H1 (cell line): ENCODE results near the gene PCGF6. TPM values are rescaled to one million over a fixed set of nuclear protein-coding genes. Genes with fewer than 3 reads are reported as not detected.

Experiments used
- SIRT6 ChIP-seq: IDR thresholded peaks from one replicate; pipeline ENCODE4 v1.7.1; 2012; ENCODE audit warnings: low read length, inconsistent platforms
- SRF ChIP-seq: IDR thresholded peaks from 2 replicates; pipeline ENCODE4 v1.6.1; 2011; ENCODE audit warnings: mild to moderate bottlenecking, low read depth, low read length, moderate library complexity
- polyA plus RNA-seq, 7 experiments: library from polyadenylated mRNA; depleted of rRNA in 3 of 7; stranded (reverse) in 5 of 7; unstranded in 2 of 7; fragments of >200 nt in 5 of 7; fragments of 200-250 nt in 2 of 7; gene quantifications; 1 replicate in 5 of 7; 2 replicates in 1 of 7; 4 replicates in 1 of 7; pipeline versions ENCODE4 v1.2.1 to v1.2.3, GENCODE V29; 2011 to 2013; ENCODE audit warnings: missing spikeins in 2 of 7, mixed read lengths in 2 of 7
- total RNA-seq: library from RNA; stranded (reverse); fragmentation: NEBNext Ultra II Directional; extraction: Animal tissue kit (Norgen Biotek cat#: 25700); gene quantifications from 2 replicates; pipeline ENCODE4 v1.2.1, GENCODE V29; 2021
- TF ChIP-seq, protein P1 (sequence below): fragments of 300-600 bp; sonication (generic); IDR thresholded peaks from 2 replicates; pipeline ENCODE4 v1.7.1; 2012; ENCODE audit warnings: low read length, moderate library complexity, mild to moderate bottlenecking, inconsistent platforms; ENCODE audit not compliant: insufficient replicate concordance

Gene PCGF6
- total and polyA plus RNA-seq, 2 of the 8 experiments (the other 6 are each of a cell fraction or from before 2014, with no cell fraction given) = 6.9 to 18.6 TPM

DNA sequence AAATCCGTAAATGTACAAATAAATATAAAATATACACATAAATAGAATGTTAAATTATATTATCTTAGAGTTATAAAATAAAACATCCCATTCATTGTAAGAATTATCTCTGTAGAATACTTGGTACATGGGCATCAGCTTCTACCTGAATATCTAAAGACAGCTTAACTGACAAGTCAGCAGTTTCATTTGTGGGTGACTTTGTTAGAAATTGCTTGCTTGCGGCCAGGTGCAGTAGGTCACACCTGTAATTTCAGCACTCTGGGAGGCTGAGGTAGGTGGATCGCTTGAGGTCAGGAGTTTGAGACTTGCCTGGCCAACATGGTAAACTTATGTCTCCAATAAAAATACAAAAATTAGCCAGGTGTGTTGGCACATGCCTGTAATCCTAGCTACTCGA is 14.6 kb downstream of the PCGF6 start (continued):
- TF ChIP-seq, protein P1, sequence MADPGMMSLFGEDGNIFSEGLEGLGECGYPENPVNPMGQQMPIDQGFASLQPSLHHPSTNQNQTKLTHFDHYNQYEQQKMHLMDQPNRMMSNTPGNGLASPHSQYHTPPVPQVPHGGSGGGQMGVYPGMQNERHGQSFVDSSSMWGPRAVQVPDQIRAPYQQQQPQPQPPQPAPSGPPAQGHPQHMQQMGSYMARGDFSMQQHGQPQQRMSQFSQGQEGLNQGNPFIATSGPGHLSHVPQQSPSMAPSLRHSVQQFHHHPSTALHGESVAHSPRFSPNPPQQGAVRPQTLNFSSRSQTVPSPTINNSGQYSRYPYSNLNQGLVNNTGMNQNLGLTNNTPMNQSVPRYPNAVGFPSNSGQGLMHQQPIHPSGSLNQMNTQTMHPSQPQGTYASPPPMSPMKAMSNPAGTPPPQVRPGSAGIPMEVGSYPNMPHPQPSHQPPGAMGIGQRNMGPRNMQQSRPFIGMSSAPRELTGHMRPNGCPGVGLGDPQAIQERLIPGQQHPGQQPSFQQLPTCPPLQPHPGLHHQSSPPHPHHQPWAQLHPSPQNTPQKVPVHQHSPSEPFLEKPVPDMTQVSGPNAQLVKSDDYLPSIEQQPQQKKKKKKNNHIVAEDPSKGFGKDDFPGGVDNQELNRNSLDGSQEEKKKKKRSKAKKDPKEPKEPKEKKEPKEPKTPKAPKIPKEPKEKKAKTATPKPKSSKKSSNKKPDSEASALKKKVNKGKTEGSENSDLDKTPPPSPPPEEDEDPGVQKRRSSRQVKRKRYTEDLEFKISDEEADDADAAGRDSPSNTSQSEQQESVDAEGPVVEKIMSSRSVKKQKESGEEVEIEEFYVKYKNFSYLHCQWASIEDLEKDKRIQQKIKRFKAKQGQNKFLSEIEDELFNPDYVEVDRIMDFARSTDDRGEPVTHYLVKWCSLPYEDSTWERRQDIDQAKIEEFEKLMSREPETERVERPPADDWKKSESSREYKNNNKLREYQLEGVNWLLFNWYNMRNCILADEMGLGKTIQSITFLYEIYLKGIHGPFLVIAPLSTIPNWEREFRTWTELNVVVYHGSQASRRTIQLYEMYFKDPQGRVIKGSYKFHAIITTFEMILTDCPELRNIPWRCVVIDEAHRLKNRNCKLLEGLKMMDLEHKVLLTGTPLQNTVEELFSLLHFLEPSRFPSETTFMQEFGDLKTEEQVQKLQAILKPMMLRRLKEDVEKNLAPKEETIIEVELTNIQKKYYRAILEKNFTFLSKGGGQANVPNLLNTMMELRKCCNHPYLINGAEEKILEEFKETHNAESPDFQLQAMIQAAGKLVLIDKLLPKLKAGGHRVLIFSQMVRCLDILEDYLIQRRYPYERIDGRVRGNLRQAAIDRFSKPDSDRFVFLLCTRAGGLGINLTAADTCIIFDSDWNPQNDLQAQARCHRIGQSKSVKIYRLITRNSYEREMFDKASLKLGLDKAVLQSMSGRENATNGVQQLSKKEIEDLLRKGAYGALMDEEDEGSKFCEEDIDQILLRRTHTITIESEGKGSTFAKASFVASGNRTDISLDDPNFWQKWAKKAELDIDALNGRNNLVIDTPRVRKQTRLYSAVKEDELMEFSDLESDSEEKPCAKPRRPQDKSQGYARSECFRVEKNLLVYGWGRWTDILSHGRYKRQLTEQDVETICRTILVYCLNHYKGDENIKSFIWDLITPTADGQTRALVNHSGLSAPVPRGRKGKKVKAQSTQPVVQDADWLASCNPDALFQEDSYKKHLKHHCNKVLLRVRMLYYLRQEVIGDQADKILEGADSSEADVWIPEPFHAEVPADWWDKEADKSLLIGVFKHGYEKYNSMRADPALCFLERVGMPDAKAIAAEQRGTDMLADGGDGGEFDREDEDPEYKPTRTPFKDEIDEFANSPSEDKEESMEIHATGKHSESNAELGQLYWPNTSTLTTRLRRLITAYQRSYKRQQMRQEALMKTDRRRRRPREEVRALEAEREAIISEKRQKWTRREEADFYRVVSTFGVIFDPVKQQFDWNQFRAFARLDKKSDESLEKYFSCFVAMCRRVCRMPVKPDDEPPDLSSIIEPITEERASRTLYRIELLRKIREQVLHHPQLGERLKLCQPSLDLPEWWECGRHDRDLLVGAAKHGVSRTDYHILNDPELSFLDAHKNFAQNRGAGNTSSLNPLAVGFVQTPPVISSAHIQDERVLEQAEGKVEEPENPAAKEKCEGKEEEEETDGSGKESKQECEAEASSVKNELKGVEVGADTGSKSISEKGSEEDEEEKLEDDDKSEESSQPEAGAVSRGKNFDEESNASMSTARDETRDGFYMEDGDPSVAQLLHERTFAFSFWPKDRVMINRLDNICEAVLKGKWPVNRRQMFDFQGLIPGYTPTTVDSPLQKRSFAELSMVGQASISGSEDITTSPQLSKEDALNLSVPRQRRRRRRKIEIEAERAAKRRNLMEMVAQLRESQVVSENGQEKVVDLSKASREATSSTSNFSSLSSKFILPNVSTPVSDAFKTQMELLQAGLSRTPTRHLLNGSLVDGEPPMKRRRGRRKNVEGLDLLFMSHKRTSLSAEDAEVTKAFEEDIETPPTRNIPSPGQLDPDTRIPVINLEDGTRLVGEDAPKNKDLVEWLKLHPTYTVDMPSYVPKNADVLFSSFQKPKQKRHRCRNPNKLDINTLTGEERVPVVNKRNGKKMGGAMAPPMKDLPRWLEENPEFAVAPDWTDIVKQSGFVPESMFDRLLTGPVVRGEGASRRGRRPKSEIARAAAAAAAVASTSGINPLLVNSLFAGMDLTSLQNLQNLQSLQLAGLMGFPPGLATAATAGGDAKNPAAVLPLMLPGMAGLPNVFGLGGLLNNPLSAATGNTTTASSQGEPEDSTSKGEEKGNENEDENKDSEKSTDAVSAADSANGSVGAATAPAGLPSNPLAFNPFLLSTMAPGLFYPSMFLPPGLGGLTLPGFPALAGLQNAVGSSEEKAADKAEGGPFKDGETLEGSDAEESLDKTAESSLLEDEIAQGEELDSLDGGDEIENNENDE = no peak
- no peak for TF ChIP-seq SRF
- TF ChIP-seq SIRT6 = no peak
